GM18511 (cell line): Measurements from ENCODE around the gene NDUFS1.

Experiments
- ATAC-seq: cut with Tn5 transposase; IDR thresholded peaks from one replicate; pipeline ENCODE4 v1.9.1; 2021; ENCODE audit warnings: mild to moderate bottlenecking, moderate library complexity; ENCODE audit not compliant: unreplicated experiment

Gene NDUFS1

DNA sequence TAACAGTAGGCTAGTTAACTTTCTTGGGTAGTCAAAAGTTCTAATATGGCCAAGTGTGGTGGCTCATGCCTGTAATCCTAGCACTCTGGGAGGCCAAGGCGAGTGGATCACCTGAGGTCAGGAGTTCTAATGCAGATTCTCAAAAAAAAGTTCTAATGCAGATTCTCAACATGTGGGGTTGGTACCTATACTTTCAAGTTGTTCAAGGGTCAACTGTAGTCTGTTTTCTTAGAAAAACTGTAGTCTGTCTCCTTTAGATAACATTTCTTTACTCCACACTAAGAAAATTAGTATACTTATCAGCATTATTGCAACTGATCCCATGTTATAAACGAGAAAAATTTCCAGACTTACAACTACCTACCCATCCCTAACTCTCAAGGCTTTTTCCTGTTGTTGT is 89.8 kb downstream of the NDUFS1 start:
- no peak for ATAC-seq

DNA sequence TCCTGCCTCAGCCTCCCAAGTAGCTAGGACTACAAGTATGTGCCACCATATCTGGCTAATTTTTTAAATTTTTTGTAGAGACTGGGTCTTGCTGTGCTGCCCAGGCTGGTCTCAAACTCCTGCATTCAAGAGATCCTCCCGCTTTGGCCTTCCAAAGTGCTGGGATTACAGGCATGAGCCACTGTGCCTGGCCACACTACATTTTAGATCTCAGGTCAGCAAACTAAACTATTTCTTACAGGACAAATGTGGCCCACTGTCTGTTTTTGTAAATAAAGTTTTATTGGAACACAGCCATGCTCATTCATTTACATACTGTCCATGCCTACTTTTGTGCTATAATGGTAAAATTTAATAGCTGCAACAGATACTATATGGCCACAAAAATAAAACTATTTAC is 91.0 kb downstream of the NDUFS1 start:
- ATAC-seq = no peak
